Fibroblast of lung (primary cell): ENCODE data around the gene HTR7.

Experiments used
- CTCF ChIP-seq, 2 donors: IDR thresholded peaks in 1 of 2; conservative IDR thresholded peaks in 1 of 2; 1 replicate in 1 of 2; 2 replicates in 1 of 2; pipeline ENCODE4 v1.5.1; 2011 to 2012; ENCODE audit warnings: low read length in 2 of 2, control low read depth in 1 of 2, inconsistent platforms in 1 of 2, low read depth in 1 of 2, mild to moderate bottlenecking in 1 of 2
- EZH2 ChIP-seq: IDR thresholded peaks from 2 replicates; pipeline ENCODE4 v1.5.1; 2012; ENCODE audit warnings: low read length, control low read depth, mild to moderate bottlenecking; ENCODE audit errors: missing control alignments

GRCh38 chr10:90712529-90712928 lies 145.3 kb downstream of the HTR7 start:
- TF ChIP-seq CTCF (conservative IDR thresholded peaks at IDR 0.05 in 1 of 2, IDR thresholded peaks at IDR 0.05 in 1 of 2; ENCODE audit: low read depth in 1 of 2, low read length in 2 of 2) (no peak), EZH2 (no peak)
